IMR-90 (cell line): Measurements from ENCODE around the gene SPEG. TPM values are rescaled to one million over a fixed set of nuclear protein-coding genes. Genes with fewer than 3 reads are reported as not detected.

ENCODE experiments used
- ATAC-seq: fragments of 200-7000 bp; cut with Tn5 transposase; 2 replicates; pipeline ENCODE4 v1.9.1; 2020; ENCODE audit warnings: low read depth, mild to moderate bottlenecking, moderate library complexity
- BruUV-seq: library from RNA; stranded (reverse); fragments of 400-500 nt; replicated peaks from 2 replicates; lab custom pipeline; 2021; lab: Mats Ljungman, UMichigan
- CTCF ChIA-PET: fragments of 300-600 bp; formaldehyde crosslinking; extraction: SDS; loops from one replicate; lab custom pipeline; 2021; ENCODE audit warnings: antibody characterized with exemption; lab: Yijun Ruan, JAX
- POLR2A ChIA-PET: fragments of 300-600 bp; sonication (Branson Sonifier 250); formaldehyde crosslinking; loops from one replicate; lab custom pipeline; 2022; ENCODE audit warnings: antibody characterized with exemption; ENCODE audit not compliant: unreplicated experiment; lab: Charles Lee
- DNase-seq: peaks from one replicate; pipeline ENCODE4 v3.0.0; 2013
- H2AFZ ChIP-seq: replicated peaks from 2 replicates; pipeline ENCODE3; 2013; ENCODE audit warnings: low read length, mild to moderate bottlenecking; ENCODE audit not compliant: poor library complexity
- H2AK5ac ChIP-seq: 2 replicates; pipeline ENCODE4 v1.6.1; 2013; ENCODE audit warnings: low read depth, low read length, inconsistent platforms
- H2AK9ac ChIP-seq: replicated peaks from 2 replicates; pipeline ENCODE3; 2013; ENCODE audit warnings: mild to moderate bottlenecking, low read depth, low read length, moderate library complexity; ENCODE audit not compliant: poor library complexity
- H2BK120ac ChIP-seq: 2 replicates; pipeline ENCODE4 v1.6.1; 2013; ENCODE audit warnings: low read depth, low read length, inconsistent platforms
- H2BK15ac ChIP-seq: 3 replicates; pipeline ENCODE4 v1.6.1; 2013; ENCODE audit warnings: low read depth, low read length, inconsistent platforms
- H2BK20ac ChIP-seq: 2 replicates; pipeline ENCODE4 v1.6.1; 2013; ENCODE audit warnings: low read depth, mild to moderate bottlenecking, inconsistent platforms, low read length, moderate library complexity
- H2BK5ac ChIP-seq: 2 replicates; pipeline ENCODE4 v1.6.1; 2013; ENCODE audit warnings: mild to moderate bottlenecking, low read depth, low read length, inconsistent platforms; ENCODE audit not compliant: poor library complexity, severe bottlenecking
- H3K14ac ChIP-seq: replicated peaks from 2 replicates; pipeline ENCODE4 v1.6.1; 2013; ENCODE audit warnings: low read depth, low read length, inconsistent platforms
- H3K18ac ChIP-seq: 2 replicates; pipeline ENCODE4 v1.6.1; 2013; ENCODE audit warnings: low read depth, low read length, control low read depth
- H3K23ac ChIP-seq: 2 replicates; pipeline ENCODE4 v1.6.1; 2013; ENCODE audit warnings: low read depth, low read length, inconsistent platforms
- H3K27ac ChIP-seq: 2 replicates; pipeline ENCODE4 v1.5.1; 2013; ENCODE audit warnings: mild to moderate bottlenecking, control low read depth, low read length; ENCODE audit not compliant: insufficient read depth
- H3K27me3 ChIP-seq: 2 replicates; pipeline ENCODE4 v1.6.1; 2013; ENCODE audit warnings: low read length; ENCODE audit not compliant: control insufficient read depth, insufficient read depth
- H3K36me3 ChIP-seq: 2 replicates; pipeline ENCODE4 v1.6.1; 2013; ENCODE audit warnings: low read length, mixed read lengths; ENCODE audit not compliant: control insufficient read depth, insufficient read depth
- H3K4ac ChIP-seq: 2 replicates; pipeline ENCODE4 v1.6.1; 2013; ENCODE audit warnings: low read depth, low read length, inconsistent platforms
- H3K4me1 ChIP-seq: 2 replicates; pipeline ENCODE4 v1.6.1; 2013; ENCODE audit warnings: low read length, mixed read lengths; ENCODE audit not compliant: control insufficient read depth, insufficient read depth
- H3K4me2 ChIP-seq: 2 replicates; pipeline ENCODE4 v1.6.1; 2013; ENCODE audit warnings: low read depth, mild to moderate bottlenecking, control low read depth, low read length, moderate library complexity
- H3K4me3 ChIP-seq: 2 replicates; pipeline ENCODE4 v1.5.1; 2013; ENCODE audit warnings: low read depth, mild to moderate bottlenecking, control low read depth, low read length, moderate library complexity; ENCODE audit not compliant: insufficient read depth
- H3K56ac ChIP-seq: 2 replicates; pipeline ENCODE4 v1.6.1; 2013; ENCODE audit warnings: low read length, inconsistent platforms; ENCODE audit not compliant: insufficient read depth; ENCODE audit errors: extremely low read depth
- H3K79me1 ChIP-seq, 2 experiments: 2 replicates each; pipeline ENCODE4 v1.6.1; 2013; ENCODE audit warnings: low read length in 2 of 2, inconsistent platforms in 1 of 2, low read depth in 1 of 2
- H3K9ac ChIP-seq: 2 replicates; pipeline ENCODE4 v1.6.1; 2013; ENCODE audit warnings: low read depth, low read length, control low read depth
- H3K9me1 ChIP-seq: 2 replicates; pipeline ENCODE4 v1.6.1; 2013; ENCODE audit warnings: low read length, inconsistent platforms; ENCODE audit not compliant: insufficient read depth
- H3K9me3 ChIP-seq: 2 replicates; pipeline ENCODE4 v1.6.1; 2013; ENCODE audit warnings: low read length; ENCODE audit not compliant: control insufficient read depth, insufficient read depth
- H4K20me1 ChIP-seq: 2 replicates; pipeline ENCODE4 v1.6.1; 2013; ENCODE audit warnings: low read length, inconsistent platforms; ENCODE audit not compliant: insufficient read depth
- H4K5ac ChIP-seq: 2 replicates; pipeline ENCODE4 v1.6.1; 2013; ENCODE audit warnings: mild to moderate bottlenecking, low read depth, low read length, control low read depth
- H4K8ac ChIP-seq, 2 experiments: 2 replicates each; pipeline ENCODE4 v1.6.1; 2013; ENCODE audit warnings: low read depth in 2 of 2, low read length in 2 of 2, control low read depth in 1 of 2, inconsistent platforms in 1 of 2
- H4K91ac ChIP-seq: 2 replicates; pipeline ENCODE4 v1.6.1; 2013; ENCODE audit warnings: low read depth, low read length, inconsistent platforms; ENCODE audit not compliant: insufficient read depth
- MXI1 ChIP-seq: IDR thresholded peaks from 2 replicates; pipeline ENCODE4 v1.6.1; 2012; ENCODE audit warnings: low read depth, mild to moderate bottlenecking, low read length, moderate library complexity, borderline replicate concordance
- RFX5 ChIP-seq: IDR thresholded peaks from 2 replicates; pipeline ENCODE4 v1.8.0; 2012; ENCODE audit warnings: low read depth, mild to moderate bottlenecking, low read length, moderate library complexity
- SMC3 ChIP-seq: fragments of 150-350 bp; IDR thresholded peaks from 2 replicates; pipeline ENCODE4 v1.6.1; 2016; ENCODE audit warnings: low read depth, mild to moderate bottlenecking, antibody characterized with exemption, low read length, moderate library complexity
- WGBS, 2 experiments: methylation state at CpG; one replicate each; pipeline versions ENCODE4 v1.1.5 to v1.1.7; 2013; ENCODE audit warnings: missing lambda C conversion rate in 2 of 2; ENCODE audit not compliant: insufficient read length in 1 of 2; ENCODE audit errors: extremely low coverage in 2 of 2; 5-methylcytosine and 5-hydroxymethylcytosine counted together
- dilution Hi-C: fragments of 300-500 bp; cut with HindIII; formaldehyde crosslinking; loops from one replicate; pipeline ENCODE4 v1.14.3; 2018; ENCODE audit warnings: low sequenced_read_pairs; ENCODE audit not compliant: unreplicated experiment
- in situ Hi-C: fragments of 300-500 bp; cut with MboI; formaldehyde crosslinking; loops from 3 replicates; pipeline ENCODE4 v1.14.3; 2019; ENCODE audit warnings: low sequenced_read_pairs, inconsistent platforms, mixed read lengths
- intact Hi-C: fragments of 100-400 bp; cut with micrococcal nuclease; formaldehyde crosslinking; loops from 2 replicates; pipeline ENCODE4 v1.10.0; 2022
- polyA plus RNA-seq, 3 experiments: library from polyadenylated mRNA; depleted of rRNA; stranded (reverse); fragments of >200 nt; gene quantifications; 2 replicates each; pipeline ENCODE4 v1.2.3, GENCODE V29; 2012; ENCODE audit warnings: low replicate concordance in 1 of 3
- total RNA-seq: library from RNA; depleted of rRNA; stranded (reverse); fragments of >200 nt; gene quantifications from 2 replicates; pipeline ENCODE4 v1.2.3, GENCODE V29; 2012
- TF ChIP-seq, protein P1 (sequence below): fragments of 150-350 bp; IDR thresholded peaks from 2 replicates; pipeline ENCODE4 v1.6.1; 2017; ENCODE audit warnings: mild to moderate bottlenecking, antibody characterized with exemption, low read length, low read depth
- TF ChIP-seq, protein P2 (sequence below): fragments of 150-350 bp; IDR thresholded peaks from 2 replicates; pipeline ENCODE4 v1.6.1; 2016; ENCODE audit warnings: low read depth, mild to moderate bottlenecking, low read length, moderate library complexity, borderline replicate concordance

Gene SPEG
- total and polyA plus RNA-seq, 2 of the 4 experiments (the other 2 are of a cell fraction): 6.8 to 81.6 TPM

DNA sequence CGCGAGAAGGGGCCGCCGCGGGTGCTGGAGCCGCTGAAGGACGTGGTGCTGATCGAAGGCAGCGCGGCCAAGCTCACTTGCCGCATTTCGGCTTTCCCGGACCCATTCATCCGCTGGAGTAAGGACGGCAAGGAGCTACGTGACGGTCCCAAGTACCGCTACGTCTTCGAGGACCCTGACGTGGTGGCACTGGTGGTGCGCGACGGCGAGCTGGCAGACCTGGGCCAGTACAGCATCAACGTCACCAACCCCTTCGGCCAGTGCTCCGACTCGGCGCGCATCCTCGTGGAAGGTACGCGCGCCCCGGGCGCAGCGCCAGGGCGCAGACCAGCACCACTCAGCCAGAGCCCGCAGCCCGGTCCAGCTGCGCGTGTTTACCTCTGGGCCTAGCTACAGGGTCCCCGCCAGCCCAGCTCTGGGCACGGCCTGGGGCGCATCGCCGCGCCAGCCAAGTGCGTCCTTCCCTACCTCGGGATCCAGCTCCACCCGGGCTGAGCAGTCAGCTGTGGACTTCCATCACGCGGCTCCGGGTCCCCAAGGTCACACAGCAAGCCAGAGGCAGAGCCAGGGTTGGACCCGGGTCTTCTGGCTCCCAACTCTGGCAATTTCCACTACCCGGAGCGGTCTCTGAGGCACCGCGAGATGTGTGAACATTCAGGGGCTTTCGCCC is 62.3 kb downstream of the SPEG start:
- ChIA-PET CTCF (interaction anchor here (0.9 to 4.1 kb wide), 4 partner anchors 13 to 33 kb away, joined by 3 to 28 read pairs (median 8); no protein-coding TSS in a partner anchor), POLR2A (no interaction called here)
- Histone ChIP-seq H2AK9ac (peak overlapping the region; percentile 56), H4K5ac (peak overlapping the region; percentile 57; the same call in 1 of the 2 replicates), H3K27ac (no peak overlapping the region), H2AFZ (peak overlapping the region; percentile 98), H2BK120ac (no peak overlapping the region), H2BK20ac (no peak overlapping the region), H3K56ac (no peak overlapping the region), H3K23ac (peak overlapping the region; percentile 16; the same call in 1 of the 2 replicates), H3K27me3 (no peaks in the 10 kb centered on the region; the same call in 1 of the 2 replicates), H3K9me3 (no peaks in the 10 kb centered on the region), H3K9me1 (peaks cover 12% of the 10 kb centered on the region), H3K4me1 (peaks cover 15% of the 10 kb centered on the region), H3K4me3 (no peak overlapping the region), H3K9ac (no peak overlapping the region), H3K4ac (peak overlapping the region; percentile 88; the same call in 1 of the 2 replicates), H4K8ac (peak overlapping the region; percentile 76 to 83; a peak in 2 of 4 replicates), H4K20me1 (no peaks in the 10 kb centered on the region), H2BK5ac (no peak overlapping the region), H2BK15ac (no peak overlapping the region), H3K4me2 (no peak overlapping the region), H3K14ac (peak overlapping the region; percentile 85; the same call in 1 of the 2 replicates), H3K36me3 (peaks cover 4% of the 10 kb centered on the region; the same call in 1 of the 2 replicates), H3K18ac (no peak overlapping the region), H4K91ac (no peak overlapping the region), H3K79me1 (peaks cover 18 to 27% of the 10 kb centered on the region in 2 experiments), H2AK5ac (peak overlapping the region; percentile 46)
- in situ Hi-C loops (no loop called here), intact Hi-C loops (no loop called here), dilution Hi-C loops (no loop called here)
- BruUV-seq: no TSS peak
- ATAC-seq: no peak
- no peak for DNase-seq
- WGBS, 2 experiments: 45% methylated on average over 39 of the region's 61 CpGs; no CpG with 5 or more reads in 1 of the 2 experiments
- TF ChIP-seq, protein P1, sequence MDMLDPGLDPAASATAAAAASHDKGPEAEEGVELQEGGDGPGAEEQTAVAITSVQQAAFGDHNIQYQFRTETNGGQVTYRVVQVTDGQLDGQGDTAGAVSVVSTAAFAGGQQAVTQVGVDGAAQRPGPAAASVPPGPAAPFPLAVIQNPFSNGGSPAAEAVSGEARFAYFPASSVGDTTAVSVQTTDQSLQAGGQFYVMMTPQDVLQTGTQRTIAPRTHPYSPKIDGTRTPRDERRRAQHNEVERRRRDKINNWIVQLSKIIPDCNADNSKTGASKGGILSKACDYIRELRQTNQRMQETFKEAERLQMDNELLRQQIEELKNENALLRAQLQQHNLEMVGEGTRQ: no peak
- TF ChIP-seq RFX5: no peak
- no peak for TF ChIP-seq SMC3
- TF ChIP-seq, protein P2, sequence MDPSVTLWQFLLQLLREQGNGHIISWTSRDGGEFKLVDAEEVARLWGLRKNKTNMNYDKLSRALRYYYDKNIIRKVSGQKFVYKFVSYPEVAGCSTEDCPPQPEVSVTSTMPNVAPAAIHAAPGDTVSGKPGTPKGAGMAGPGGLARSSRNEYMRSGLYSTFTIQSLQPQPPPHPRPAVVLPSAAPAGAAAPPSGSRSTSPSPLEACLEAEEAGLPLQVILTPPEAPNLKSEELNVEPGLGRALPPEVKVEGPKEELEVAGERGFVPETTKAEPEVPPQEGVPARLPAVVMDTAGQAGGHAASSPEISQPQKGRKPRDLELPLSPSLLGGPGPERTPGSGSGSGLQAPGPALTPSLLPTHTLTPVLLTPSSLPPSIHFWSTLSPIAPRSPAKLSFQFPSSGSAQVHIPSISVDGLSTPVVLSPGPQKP: no peak
- TF ChIP-seq MXI1: no peak
